Iris pigment epithelial cell (primary cell): ENCODE measurements around the gene SLC30A2.
"Not testable (repeated sequence)": the region's sequence is repeated elsewhere in the genome, so short reads cannot be mapped to it uniquely, and the experiment has no call there.

Source experiments
- DNase-seq: peaks from one replicate; pipeline ENCODE4 v3.0.0-alpha.2; 2011; ENCODE audit warnings: low read depth

The SLC30A2 gene

GRCh38 chr1:26045722-26046245 lies at the start of gene SLC30A2:
Gene SLC30A2, minus strand, starts transcription at chr1:26046118. Its CDS starts 222 bp downstream, at chr1:26045896.
- no peak for DNase-seq

- no peak for DNase-seq
Measured at GRCh38 chr1:26094677-26095383, 48.9 kb upstream of the SLC30A2 start.

GRCh38 chr1:26094076-26094669 lies 48.3 kb upstream of the SLC30A2 start:
- DNase-seq = no peak

- DNase-seq = not testable (repeated sequence)
Measured at GRCh38 chr1:26093569-26093968, 47.7 kb upstream of the SLC30A2 start.

- DNase-seq = no peak
Measured at GRCh38 chr1:26092422-26092821, 46.5 kb upstream of the SLC30A2 start.

- DNase-seq = no peak
Measured at GRCh38 chr1:26090893-26091292, 45.0 kb upstream of the SLC30A2 start.

- no peak for DNase-seq
Measured at GRCh38 chr1:26089125-26089524, 43.2 kb upstream of the SLC30A2 start.

- no peak for DNase-seq
Measured at GRCh38 chr1:26084844-26085243, 38.9 kb upstream of the SLC30A2 start.

GRCh38 chr1:26084091-26084561 lies 38.2 kb upstream of the SLC30A2 start:
- no peak for DNase-seq

GRCh38 chr1:26083208-26083607 lies 37.3 kb upstream of the SLC30A2 start:
- peak; percentile 47 for DNase-seq

GRCh38 chr1:26082020-26082350 lies 36.1 kb upstream of the SLC30A2 start:
- DNase-seq = no peak

GRCh38 chr1:26081267-26082019 lies 35.5 kb upstream of the SLC30A2 start:
- no peak for DNase-seq

- no peak for DNase-seq
Measured at GRCh38 chr1:26079960-26080814, 34.3 kb upstream of the SLC30A2 start.

- DNase-seq = no peak
Measured at GRCh38 chr1:26079178-26079563, 33.3 kb upstream of the SLC30A2 start.

- no peak for DNase-seq
Measured at GRCh38 chr1:26078286-26079177, 32.6 kb upstream of the SLC30A2 start.

GRCh38 chr1:26077524-26077923 lies 31.6 kb upstream of the SLC30A2 start:
- DNase-seq = no peak

GRCh38 chr1:26075421-26076144 lies 29.7 kb upstream of the SLC30A2 start:
- DNase-seq = no peak

- no peak for DNase-seq
Measured at GRCh38 chr1:26072305-26072704, 26.4 kb upstream of the SLC30A2 start.

- DNase-seq = no peak
Measured at GRCh38 chr1:26070963-26071342, 25.0 kb upstream of the SLC30A2 start.

- DNase-seq = no peak
Measured at GRCh38 chr1:26070296-26070962, 24.5 kb upstream of the SLC30A2 start.
